NCI-H1417 (cell line): ENCODE results near the gene TTLL10.

Experiments used
- DNase-seq, 3 experiments: peaks; one replicate each; lab custom pipeline; 2025; lab: John Stamatoyannopoulos, UW

Gene TTLL10

GRCh38 chr1:1173793-1174415 is at the start of gene TTLL10:
TTLL10 (plus strand) TSS chr1:1173880; CDS start chr1:1179216, 5,336 bp downstream.
- peak in 1 of 3 experiments; percentile 5 for DNase-seq

- DNase-seq, result no peak
Observed at GRCh38 chr1:1124508-1124785, 49.2 kb upstream of the TTLL10 start.

GRCh38 chr1:1124786-1125642 is 48.7 kb upstream of the TTLL10 start:
- DNase-seq, result no peak

GRCh38 chr1:1125945-1126344 is 47.7 kb upstream of the TTLL10 start:
- no peak for DNase-seq

- no peak for DNase-seq
Observed at GRCh38 chr1:1127551-1128451, 45.9 kb upstream of the TTLL10 start.

- DNase-seq, result no peak
Observed at GRCh38 chr1:1128454-1129139, 45.1 kb upstream of the TTLL10 start.

GRCh38 chr1:1129381-1129821 is 44.3 kb upstream of the TTLL10 start:
- no peak for DNase-seq

GRCh38 chr1:1130206-1131120 is 43.2 kb upstream of the TTLL10 start:
- DNase-seq, result no peak

GRCh38 chr1:1132042-1132950 is 41.4 kb upstream of the TTLL10 start:
- no peak for DNase-seq

GRCh38 chr1:1132956-1133750 is 40.5 kb upstream of the TTLL10 start:
- no peak for DNase-seq

- DNase-seq, result no peak
Observed at GRCh38 chr1:1134300-1134970, 39.2 kb upstream of the TTLL10 start.

GRCh38 chr1:1135339-1136136 is 38.1 kb upstream of the TTLL10 start:
- peak in 1 of 3 experiments; percentile 15 for DNase-seq

- DNase-seq, result peak; percentile 89 to 96 (median 94)
Observed at GRCh38 chr1:1136547-1137230, 37.0 kb upstream of the TTLL10 start.

- peak; percentile 60 to 74 (median 61) for DNase-seq
Observed at GRCh38 chr1:1137256-1138045, 36.2 kb upstream of the TTLL10 start.

GRCh38 chr1:1140673-1141072 is 33.0 kb upstream of the TTLL10 start:
- DNase-seq, result no peak
